Tongue (tissue), 2 donors: ENCODE results near the gene SOAT2. TPM values are rescaled to one million over a fixed set of nuclear protein-coding genes. Genes with fewer than 3 reads are reported as not detected.
A peak's percentile ranks its signal among the peaks of the same experiment; 100 is the strongest.
"Not testable (repeated sequence)": the region's sequence is repeated elsewhere in the genome, so short reads cannot be mapped to it uniquely, and the experiment has no call there.

Experiments used
- DNase-seq: peaks from one replicate; pipeline ENCODE4 v3.0.0-alpha.2; 2015
- total RNA-seq: library from RNA; depleted of rRNA; stranded (reverse); fragments of >200 nt; gene quantifications from one replicate; pipeline ENCODE4 v1.2.3, GENCODE V29; 2014

SOAT2 gene
- total RNA-seq, 1 donor from 2014 or later, result not detected

- no peak for DNase-seq
Measured at GRCh38 chr12:53143355-53143754, 40.1 kb downstream of the SOAT2 start.

- DNase-seq, result no peak
Measured at GRCh38 chr12:53145383-53146260, 42.3 kb downstream of the SOAT2 start.

- no peak for DNase-seq
Measured at GRCh38 chr12:53147181-53147580, 43.9 kb downstream of the SOAT2 start.

- DNase-seq, result no peak
Measured at GRCh38 chr12:53147653-53148052, 44.4 kb downstream of the SOAT2 start.

- DNase-seq, result no peak
Measured at GRCh38 chr12:53151039-53151438, 47.8 kb downstream of the SOAT2 start.

- no peak for DNase-seq
Measured at GRCh38 chr12:53152390-53152789, 49.1 kb downstream of the SOAT2 start.

- DNase-seq, result peak; percentile 88
Measured at GRCh38 chr12:53159195-53159839, 56.0 kb downstream of the SOAT2 start.

GRCh38 chr12:53160000-53160399 is 56.7 kb downstream of the SOAT2 start:
- DNase-seq, result no peak

- DNase-seq, result no peak
Measured at GRCh38 chr12:53160673-53161072, 57.4 kb downstream of the SOAT2 start.

- DNase-seq, result no peak
Measured at GRCh38 chr12:53161119-53161911, 58.0 kb downstream of the SOAT2 start.

GRCh38 chr12:53163008-53163407 is 59.7 kb downstream of the SOAT2 start:
- DNase-seq, result not testable (repeated sequence)

GRCh38 chr12:53166837-53167236 is 63.6 kb downstream of the SOAT2 start:
- DNase-seq, result no peak

- DNase-seq, result no peak
Measured at GRCh38 chr12:53169644-53170043, 66.4 kb downstream of the SOAT2 start.

GRCh38 chr12:53170215-53170614 is 66.9 kb downstream of the SOAT2 start:
- no peak for DNase-seq

- no peak for DNase-seq
Measured at GRCh38 chr12:53170876-53171724, 67.8 kb downstream of the SOAT2 start.

GRCh38 chr12:53171725-53172329 is 68.5 kb downstream of the SOAT2 start:
- DNase-seq, result peak; percentile 36

- no peak for DNase-seq
Measured at GRCh38 chr12:53172352-53172751, 69.1 kb downstream of the SOAT2 start.

GRCh38 chr12:53173085-53173715 is 69.9 kb downstream of the SOAT2 start:
- no peak for DNase-seq
